ENCODE results near the gene DNAAF8. TPM values are rescaled to one million over a fixed set of nuclear protein-coding genes. Genes with fewer than 3 reads are reported as not detected.

The DNAAF8 gene
- total RNA-seq, 2 donors from 2014 or later, result not detected

GRCh38 chr16:4728676-4729075 is 5.7 kb upstream of the DNAAF8 start:
- H3K9me3 ChIP-seq, result no peaks in the 10 kb centered on the region
- peaks cover 36% of the 10 kb centered on the region for H3K36me3 ChIP-seq
- no peaks in the 10 kb centered on the region for H3K27me3 ChIP-seq (replicated peaks; ENCODE audit: insufficient read depth)
- TF ChIP-seq CTCF (IDR thresholded peaks at IDR 0.05), result no peak
- H3K4me3 ChIP-seq, result no peak overlapping the region
- H3K27ac ChIP-seq, result no peak overlapping the region
- DNase-seq (ENCODE audit: low spot score) (no peak), ATAC-seq (ENCODE audit: insufficient number of reproducible peaks, low FRiP score, low read depth) (no peak)
- peaks cover 6 to 8% of the 10 kb centered on the region in 2 donors for H3K4me1 ChIP-seq (ENCODE audit: control insufficient read depth in 1 of 2, low read depth in 2 of 2)

GRCh38 chr16:4729876-4730275 is 4.5 kb upstream of the DNAAF8 start:
- H3K4me3 ChIP-seq, result no peak overlapping the region
- DNase-seq (ENCODE audit: low spot score) (no peak), ATAC-seq (ENCODE audit: insufficient number of reproducible peaks, low FRiP score, low read depth) (no peak)
- no peak overlapping the region for H3K27ac ChIP-seq
- TF ChIP-seq CTCF (IDR thresholded peaks at IDR 0.05), result no peak
- H3K27me3 ChIP-seq (replicated peaks; ENCODE audit: insufficient read depth), result no peaks in the 10 kb centered on the region
- H3K36me3 ChIP-seq, result peaks cover 33% of the 10 kb centered on the region
- peaks cover 4 to 8% of the 10 kb centered on the region in 2 donors for H3K4me1 ChIP-seq (ENCODE audit: control insufficient read depth in 1 of 2, low read depth in 2 of 2)
- no peaks in the 10 kb centered on the region for H3K9me3 ChIP-seq

- Histone ChIP-seq H3K27me3 (replicated peaks; ENCODE audit: insufficient read depth) (no peaks in the 10 kb centered on the region), H3K9me3 (no peaks in the 10 kb centered on the region), H3K4me3 (peak overlapping the region; percentile 94), H3K4me1 (ENCODE audit: control insufficient read depth in 1 of 2, low read depth in 2 of 2) (peaks cover 13% of the 10 kb centered on the region in 2 donors), H3K36me3 (peaks cover 16% of the 10 kb centered on the region), H3K27ac (peak overlapping the region; percentile 68 to 80)
- ATAC-seq (ENCODE audit: insufficient number of reproducible peaks, low FRiP score, low read depth), result no peak
- no peak for TF ChIP-seq CTCF (IDR thresholded peaks at IDR 0.05)
- DNase-seq (ENCODE audit: low spot score), result no peak
These were observed 1.1 kb upstream of the DNAAF8 start for GRCh38 chr16:4733211-4733742.

- TF ChIP-seq CTCF (IDR thresholded peaks at IDR 0.05), result no peak
- Histone ChIP-seq H3K27me3 (replicated peaks; ENCODE audit: insufficient read depth) (no peaks in the 10 kb centered on the region), H3K36me3 (peaks cover 12% of the 10 kb centered on the region), H3K4me1 (ENCODE audit: control insufficient read depth in 1 of 2, low read depth in 2 of 2) (peaks cover 13% of the 10 kb centered on the region in 2 donors), H3K27ac (peak overlapping the region; percentile 68 to 80), H3K4me3 (peak overlapping the region; percentile 94), H3K9me3 (no peaks in the 10 kb centered on the region)
- ATAC-seq (ENCODE audit: insufficient number of reproducible peaks, low FRiP score, low read depth) (no peak), DNase-seq (ENCODE audit: low spot score) (no peak)
These were observed 632 bp upstream of the DNAAF8 start for GRCh38 chr16:4733747-4734062.

GRCh38 chr16:4734730-4735535 is 596 bp downstream of the DNAAF8 start:
- H3K9me3 ChIP-seq, result no peaks in the 10 kb centered on the region
- peak overlapping the region; percentile 77 to 80 for H3K27ac ChIP-seq
- peaks cover 13% of the 10 kb centered on the region in 2 donors for H3K4me1 ChIP-seq (ENCODE audit: control insufficient read depth in 1 of 2, low read depth in 2 of 2)
- peak; percentile 66 for ATAC-seq (ENCODE audit: insufficient number of reproducible peaks, low FRiP score, low read depth)
- peak; percentile 89 for DNase-seq (ENCODE audit: low spot score)
- H3K36me3 ChIP-seq, result peaks cover 4% of the 10 kb centered on the region
- peak overlapping the region; percentile 94 for H3K4me3 ChIP-seq
- no peak for TF ChIP-seq CTCF (IDR thresholded peaks at IDR 0.05)
- no peaks in the 10 kb centered on the region for H3K27me3 ChIP-seq (replicated peaks; ENCODE audit: insufficient read depth)
